HG03066 (cell line): ENCODE data around the gene GTF3C4.

Experiments used
- ATAC-seq: cut with Tn5 transposase; IDR thresholded peaks from one replicate; pipeline ENCODE4 v1.9.1; 2021; ENCODE audit warnings: low read depth; ENCODE audit not compliant: unreplicated experiment

Gene GTF3C4, protein sequence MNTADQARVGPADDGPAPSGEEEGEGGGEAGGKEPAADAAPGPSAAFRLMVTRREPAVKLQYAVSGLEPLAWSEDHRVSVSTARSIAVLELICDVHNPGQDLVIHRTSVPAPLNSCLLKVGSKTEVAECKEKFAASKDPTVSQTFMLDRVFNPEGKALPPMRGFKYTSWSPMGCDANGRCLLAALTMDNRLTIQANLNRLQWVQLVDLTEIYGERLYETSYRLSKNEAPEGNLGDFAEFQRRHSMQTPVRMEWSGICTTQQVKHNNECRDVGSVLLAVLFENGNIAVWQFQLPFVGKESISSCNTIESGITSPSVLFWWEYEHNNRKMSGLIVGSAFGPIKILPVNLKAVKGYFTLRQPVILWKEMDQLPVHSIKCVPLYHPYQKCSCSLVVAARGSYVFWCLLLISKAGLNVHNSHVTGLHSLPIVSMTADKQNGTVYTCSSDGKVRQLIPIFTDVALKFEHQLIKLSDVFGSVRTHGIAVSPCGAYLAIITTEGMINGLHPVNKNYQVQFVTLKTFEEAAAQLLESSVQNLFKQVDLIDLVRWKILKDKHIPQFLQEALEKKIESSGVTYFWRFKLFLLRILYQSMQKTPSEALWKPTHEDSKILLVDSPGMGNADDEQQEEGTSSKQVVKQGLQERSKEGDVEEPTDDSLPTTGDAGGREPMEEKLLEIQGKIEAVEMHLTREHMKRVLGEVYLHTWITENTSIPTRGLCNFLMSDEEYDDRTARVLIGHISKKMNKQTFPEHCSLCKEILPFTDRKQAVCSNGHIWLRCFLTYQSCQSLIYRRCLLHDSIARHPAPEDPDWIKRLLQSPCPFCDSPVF

GRCh38 chr9:132670457-132671391, at the start of gene GTF3C4:
GTF3C4 (plus strand) TSS chr9:132670464; CDS start chr9:132670599, 135 bp downstream.
- ATAC-seq: no peak

- no peak for ATAC-seq
Measured at GRCh38 chr9:132622159-132622558, 48.1 kb upstream of the GTF3C4 start.

DNA sequence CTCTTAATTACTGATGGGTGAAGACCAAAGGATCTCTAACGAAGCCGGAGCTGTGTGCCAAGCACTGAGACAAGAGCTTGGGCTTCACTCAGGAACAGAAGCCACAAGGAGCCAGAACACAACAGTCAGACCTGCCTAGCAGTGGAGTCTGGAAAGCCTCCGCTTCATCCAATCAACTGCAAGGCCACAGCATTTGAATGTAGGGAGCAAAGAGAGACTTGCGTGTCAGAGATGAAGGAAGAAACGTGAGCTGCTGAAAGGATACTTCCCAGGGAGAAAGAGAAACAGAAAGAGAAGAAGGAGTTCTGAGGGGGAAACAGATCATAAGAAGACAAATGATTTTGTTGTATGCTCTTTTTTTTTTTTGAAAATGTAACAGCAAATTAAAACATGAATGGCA, 44.0 kb upstream of the GTF3C4 start:
- ATAC-seq: no peak

GRCh38 chr9:132627106-132627505, 43.2 kb upstream of the GTF3C4 start:
- no peak for ATAC-seq

DNA sequence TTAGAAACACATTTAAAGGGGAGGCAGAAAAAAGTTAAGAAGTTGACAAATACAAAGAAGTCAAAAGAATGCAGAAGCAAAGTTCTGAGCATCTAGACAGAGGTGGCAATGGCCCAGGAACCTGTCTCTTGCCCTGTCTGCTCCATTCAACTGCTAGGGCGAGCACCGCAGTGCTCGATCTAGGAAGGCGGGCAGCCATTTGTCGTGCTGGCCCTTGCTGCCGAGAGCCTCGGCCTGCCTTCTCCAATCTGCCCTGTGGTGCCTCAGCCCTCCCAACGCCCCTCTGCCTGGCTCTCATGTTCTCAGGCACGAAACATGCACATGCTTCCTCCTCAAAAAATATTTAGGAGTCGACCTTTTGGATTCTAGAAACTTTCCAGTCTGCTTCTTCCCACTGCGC, 42.7 kb upstream of the GTF3C4 start:
- no peak for ATAC-seq

- ATAC-seq: no peak
Measured at GRCh38 chr9:132628746-132629145, 41.5 kb upstream of the GTF3C4 start.

DNA sequence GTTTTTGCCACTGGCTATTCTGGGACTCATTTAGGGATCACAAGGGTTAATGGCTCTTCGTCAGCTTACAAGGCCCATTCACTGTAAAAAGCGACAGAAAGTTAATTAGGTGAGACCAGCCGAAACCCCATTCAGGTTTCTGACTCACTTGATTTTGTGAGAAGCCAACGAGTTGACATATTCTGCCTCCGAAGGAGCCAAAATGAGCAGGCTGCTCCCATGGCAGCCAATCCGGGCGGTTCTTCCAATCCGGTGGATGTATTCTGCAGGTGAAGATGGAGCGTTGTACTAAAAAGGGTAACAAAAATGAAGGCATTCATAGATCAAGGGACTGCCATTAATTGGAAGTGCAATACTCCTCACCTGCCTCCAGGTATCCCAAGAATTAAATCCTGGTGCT, 40.1 kb upstream of the GTF3C4 start:
- ATAC-seq: no peak

GRCh38 chr9:132630811-132631210, 39.5 kb upstream of the GTF3C4 start:
- ATAC-seq: no peak

GRCh38 chr9:132631280-132631679, 39.0 kb upstream of the GTF3C4 start:
- ATAC-seq: no peak

GRCh38 chr9:132631685-132632084, 38.6 kb upstream of the GTF3C4 start:
- no peak for ATAC-seq

GRCh38 chr9:132632413-132633129, 37.7 kb upstream of the GTF3C4 start:
- no peak for ATAC-seq

GRCh38 chr9:132634327-132634726, 35.9 kb upstream of the GTF3C4 start:
- ATAC-seq: no peak

DNA sequence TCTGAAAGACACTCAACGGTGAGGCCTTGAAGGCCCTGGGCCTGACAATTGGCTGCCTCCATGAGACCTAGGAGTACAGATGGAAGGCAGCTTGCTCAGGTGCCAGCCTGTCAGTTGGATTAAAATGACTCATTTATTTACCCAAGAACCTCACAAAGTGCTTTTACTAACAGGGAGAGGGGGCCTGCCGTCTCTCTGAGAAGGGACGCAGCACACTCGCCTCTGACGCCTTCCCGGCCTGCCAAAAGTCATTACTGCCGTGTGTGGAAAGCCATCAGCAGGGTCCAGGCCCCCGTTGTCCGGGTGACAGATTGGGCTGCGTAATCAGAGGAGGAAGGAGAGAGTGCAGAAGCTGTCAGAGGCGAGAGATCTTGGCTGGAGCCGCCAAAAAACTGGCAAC, 32.9 kb upstream of the GTF3C4 start:
- no peak for ATAC-seq

- ATAC-seq: no peak
Measured at GRCh38 chr9:132637801-132638200, 32.5 kb upstream of the GTF3C4 start.

- no peak for ATAC-seq
Measured at GRCh38 chr9:132638240-132638639, 32.0 kb upstream of the GTF3C4 start.

DNA sequence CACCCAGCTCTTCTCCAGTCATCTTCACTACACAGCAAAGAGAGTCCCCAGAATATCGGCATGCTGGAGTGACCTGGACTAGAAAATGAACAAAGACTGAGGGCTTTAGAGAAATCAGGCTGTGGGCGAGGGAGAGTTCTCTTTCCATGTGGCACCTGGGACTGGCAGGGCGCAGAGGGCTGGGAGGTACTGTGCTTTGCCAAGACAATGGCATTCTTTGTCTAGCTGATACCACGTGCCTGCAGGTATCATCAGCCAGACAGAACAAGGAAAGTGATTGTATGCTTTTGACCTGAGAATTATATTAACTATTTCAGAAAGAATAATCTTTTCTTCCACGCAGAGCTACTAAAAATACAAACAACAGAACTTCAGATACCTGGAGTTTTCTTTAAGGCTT, 30.9 kb upstream of the GTF3C4 start:
- no peak for ATAC-seq

- ATAC-seq: no peak
Measured at GRCh38 chr9:132641216-132641615, 29.0 kb upstream of the GTF3C4 start.

GRCh38 chr9:132644251-132644650, 26.0 kb upstream of the GTF3C4 start:
- no peak for ATAC-seq

DNA sequence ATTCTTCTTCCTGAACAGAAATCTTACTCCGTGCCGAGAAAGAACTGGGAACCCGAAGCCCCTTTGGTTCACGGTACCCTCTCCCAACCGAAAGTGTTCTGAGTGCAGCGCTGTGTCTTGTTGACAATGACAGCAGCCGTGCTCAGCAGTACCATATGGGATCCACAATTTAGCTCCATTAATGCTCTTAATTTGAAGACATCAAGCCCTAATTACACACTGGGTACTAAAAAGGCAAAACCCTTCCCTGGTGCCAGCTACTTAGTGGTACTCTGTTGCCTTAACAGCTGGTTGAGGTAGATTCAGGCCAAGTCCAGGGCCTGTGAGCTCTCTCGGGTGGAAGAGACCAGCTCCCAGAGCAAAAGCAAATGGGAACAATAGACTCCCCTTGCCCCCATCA, 25.0 kb upstream of the GTF3C4 start:
- ATAC-seq: no peak

DNA sequence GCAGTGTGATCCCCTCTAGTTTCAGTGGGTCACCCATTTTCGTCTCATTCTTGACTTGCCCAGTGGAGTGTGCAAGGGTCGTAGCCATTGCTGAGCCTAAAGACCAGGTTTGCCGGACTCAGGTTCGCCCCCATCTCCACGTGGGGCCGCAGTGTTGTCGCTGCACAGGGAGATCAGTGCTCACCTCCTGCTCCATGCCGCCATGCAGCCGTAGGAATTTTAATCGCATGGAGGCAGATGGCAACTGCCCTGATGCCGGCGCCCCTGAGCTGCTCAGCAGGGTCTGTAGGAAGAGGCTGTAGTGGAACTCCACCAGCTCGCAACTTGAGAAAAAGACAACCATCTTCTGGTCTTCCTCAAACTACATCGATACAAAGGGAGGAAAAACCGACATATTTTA, 24.6 kb upstream of the GTF3C4 start:
- ATAC-seq: no peak
